NT2/D1 (cell line): Measurements from ENCODE around the gene RPS14.

ENCODE experiments used
- YY1 ChIP-seq: IDR thresholded peaks from 2 replicates; pipeline ENCODE4 v1.6.1; 2011; ENCODE audit not compliant: insufficient read length, insufficient read depth
- ZNF274 ChIP-seq: IDR thresholded peaks from 2 replicates; pipeline ENCODE4 v1.6.1; 2011; ENCODE audit warnings: mild to moderate bottlenecking, low read depth, low read length

DNA sequence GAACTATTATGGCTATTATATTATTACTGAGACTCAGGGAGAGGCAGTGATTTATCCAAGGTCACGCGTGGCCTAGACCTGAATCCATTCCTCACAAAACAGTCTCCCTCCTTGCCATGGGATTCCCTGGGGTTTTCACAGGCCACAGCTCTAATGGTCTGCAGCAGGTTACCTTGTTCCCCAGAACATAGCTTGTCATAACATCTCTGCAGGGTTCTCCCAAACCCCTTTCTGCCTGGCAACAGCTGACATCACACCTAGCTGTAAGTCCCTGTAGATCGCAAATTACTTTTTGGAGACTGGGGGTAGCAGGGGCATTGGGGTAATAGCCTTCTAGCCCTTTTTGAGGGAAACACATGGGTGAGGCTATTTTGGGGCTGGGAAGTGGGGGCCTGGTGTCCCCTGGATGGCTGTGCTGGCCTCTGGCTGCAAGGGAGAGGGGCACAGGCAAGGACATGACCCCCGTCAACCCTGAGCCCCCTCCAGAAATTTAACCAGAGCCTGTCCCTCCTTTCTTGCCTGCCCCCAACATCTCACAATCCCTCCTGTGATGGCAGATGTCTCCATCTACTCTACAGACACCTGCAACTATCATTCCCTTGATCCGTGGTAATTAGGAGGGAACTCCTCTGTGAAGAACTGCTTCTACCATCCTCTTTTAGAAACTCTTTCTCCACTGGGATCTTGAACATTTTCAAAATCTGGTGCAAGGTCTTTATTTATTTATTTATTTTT is 38.1 kb downstream of the RPS14 start:
- TF ChIP-seq YY1 (no peak), ZNF274 (no peak)
